Esophagus muscularis mucosa (tissue), 4 donors: ENCODE data around the gene UBE3D. TPM values are rescaled to one million over a fixed set of nuclear protein-coding genes. Genes with fewer than 3 reads are reported as not detected.

Experiments
- DNase-seq: peaks from one replicate; pipeline ENCODE4 v3.0.0-alpha.2; 2017; ENCODE audit errors: extremely low spot score
- H3K27ac ChIP-seq, 4 donors: fragments of 200-600 bp; sonication (generic); replicated peaks in 1 of 4; 1 replicate in 3 of 4; 2 replicates in 1 of 4; pipeline ENCODE4 v1.5.1; 2016 to 2019; ENCODE audit warnings: mild to moderate bottlenecking in 1 of 4
- H3K27me3 ChIP-seq, 4 donors: fragments of 200-600 bp; sonication (generic); one replicate each; pipeline versions ENCODE4 v1.5.1 to v1.6.0; 2016 to 2019
- H3K36me3 ChIP-seq, 4 donors: fragments of 200-600 bp; sonication (generic); one replicate each; pipeline ENCODE4 v1.5.1; 2016 to 2019
- H3K4me1 ChIP-seq, 4 donors: fragments of 200-600 bp; sonication (generic); one replicate each; pipeline ENCODE4 v1.5.1; 2016 to 2019
- H3K4me3 ChIP-seq, 4 donors: fragments of 200-600 bp; sonication (generic); 1 replicate in 2 of 4; 2 replicates in 2 of 4; pipeline ENCODE4 v1.5.1; 2016 to 2019; ENCODE audit warnings: mild to moderate bottlenecking in 4 of 4, moderate library complexity in 1 of 4
- H3K9me3 ChIP-seq, 4 donors: fragments of 200-600 bp; sonication (generic); 1 replicate in 3 of 4; 2 replicates in 1 of 4; pipeline ENCODE4 v1.5.1; 2016 to 2019
- EP300 ChIP-seq: sonication (generic); formaldehyde crosslinking; IDR thresholded peaks from one replicate; pipeline ENCODE4 v1.6.1; 2017; ENCODE audit warnings: antibody characterized with exemption
- POLR2A ChIP-seq: fragments of 450-650 bp; IDR thresholded peaks from one replicate; pipeline ENCODE4 v1.6.1; 2017; ENCODE audit warnings: antibody characterized with exemption, moderate library complexity, mild to moderate bottlenecking, low read depth
- POLR2AphosphoS5 ChIP-seq, 2 donors: sonication (generic); formaldehyde crosslinking; IDR thresholded peaks; one replicate each; pipeline ENCODE4 v1.6.1; 2017; ENCODE audit warnings: antibody characterized with exemption in 2 of 2
- WGBS: methylation state at CpG from one replicate; pipeline ENCODE4 v1.1.5; 2018; 5-methylcytosine and 5-hydroxymethylcytosine counted together
- intact Hi-C: fragments of 100-400 bp; cut with DNase I; formaldehyde crosslinking; loops from one replicate; pipeline ENCODE4 v1.15.1; 2023
- total RNA-seq, 4 donors: library from RNA; depleted of rRNA; stranded (reverse); fragments of >200 nt; gene quantifications; one replicate each; pipeline versions ENCODE4 v1.1.0 to v1.2.1, GENCODE V29; 2016
- TF ChIP-seq, protein P1 (sequence below), 3 experiments: fragments of 200-600 bp in 2 of 3; fragments of 450-650 bp in 1 of 3; sonication (generic) in 2 of 3; IDR thresholded peaks; one replicate each; pipeline ENCODE4 v1.5.1; 2017 to 2019; ENCODE audit warnings: antibody characterized with exemption in 3 of 3, mild to moderate bottlenecking in 2 of 3, moderate library complexity in 1 of 3

Gene UBE3D
- total RNA-seq, 4 donors from 2014 or later: 5.3 to 10.0 (median 6.4) TPM

GRCh38 chr6:83098589-83098988 lies 32.9 kb upstream of the UBE3D start:
- no peaks in the 10 kb centered on the region for H3K27me3 ChIP-seq
- H3K36me3 ChIP-seq: peaks cover 0 to 34% (median 10%) of the 10 kb centered on the region in 4 donors
- WGBS: 94% methylated on average over 3 of the region's 3 CpGs
- peaks cover 0 to 6% (median 0%) of the 10 kb centered on the region in 4 donors for H3K4me1 ChIP-seq
- H3K27ac ChIP-seq: no peak overlapping the region
- H3K9me3 ChIP-seq: no peaks in the 10 kb centered on the region
- TF ChIP-seq, protein P1, sequence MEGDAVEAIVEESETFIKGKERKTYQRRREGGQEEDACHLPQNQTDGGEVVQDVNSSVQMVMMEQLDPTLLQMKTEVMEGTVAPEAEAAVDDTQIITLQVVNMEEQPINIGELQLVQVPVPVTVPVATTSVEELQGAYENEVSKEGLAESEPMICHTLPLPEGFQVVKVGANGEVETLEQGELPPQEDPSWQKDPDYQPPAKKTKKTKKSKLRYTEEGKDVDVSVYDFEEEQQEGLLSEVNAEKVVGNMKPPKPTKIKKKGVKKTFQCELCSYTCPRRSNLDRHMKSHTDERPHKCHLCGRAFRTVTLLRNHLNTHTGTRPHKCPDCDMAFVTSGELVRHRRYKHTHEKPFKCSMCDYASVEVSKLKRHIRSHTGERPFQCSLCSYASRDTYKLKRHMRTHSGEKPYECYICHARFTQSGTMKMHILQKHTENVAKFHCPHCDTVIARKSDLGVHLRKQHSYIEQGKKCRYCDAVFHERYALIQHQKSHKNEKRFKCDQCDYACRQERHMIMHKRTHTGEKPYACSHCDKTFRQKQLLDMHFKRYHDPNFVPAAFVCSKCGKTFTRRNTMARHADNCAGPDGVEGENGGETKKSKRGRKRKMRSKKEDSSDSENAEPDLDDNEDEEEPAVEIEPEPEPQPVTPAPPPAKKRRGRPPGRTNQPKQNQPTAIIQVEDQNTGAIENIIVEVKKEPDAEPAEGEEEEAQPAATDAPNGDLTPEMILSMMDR (IDR thresholded peaks at IDR 0.05): no peak
- TF ChIP-seq EP300 (no peak), POLR2A (no peak), POLR2AphosphoS5 (IDR thresholded peaks at IDR 0.05) (no peak)
- no peak overlapping the region for H3K4me3 ChIP-seq
- intact Hi-C loops: no loop called here
- DNase-seq: no peak

GRCh38 chr6:83097675-83098074 lies 32.0 kb upstream of the UBE3D start:
- H3K27ac ChIP-seq: no peak overlapping the region
- WGBS: 84% methylated on average over 1 of the region's 1 CpG
- DNase-seq: no peak
- H3K27me3 ChIP-seq: no peaks in the 10 kb centered on the region
- TF ChIP-seq POLR2A (no peak), EP300 (no peak), POLR2AphosphoS5 (IDR thresholded peaks at IDR 0.05) (no peak)
- TF ChIP-seq, protein P1 (IDR thresholded peaks at IDR 0.05): no peak
- no peak overlapping the region for H3K4me3 ChIP-seq
- no peaks in the 10 kb centered on the region for H3K9me3 ChIP-seq
- H3K4me1 ChIP-seq: peaks cover 0 to 10% (median 4%) of the 10 kb centered on the region in 4 donors
- peaks cover 0 to 26% (median 7%) of the 10 kb centered on the region in 4 donors for H3K36me3 ChIP-seq
- intact Hi-C loops: no loop called here

- intact Hi-C loops: no loop called here
- WGBS: 94% methylated on average over 2 of the region's 2 CpGs
These were observed 31.6 kb upstream of the UBE3D start for GRCh38 chr6:83097204-83097603.

GRCh38 chr6:83096791-83097190 lies 31.1 kb upstream of the UBE3D start:
- intact Hi-C loops: no loop called here

More at GRCh38 chr6:83097204-83097603, 31.6 kb upstream of the UBE3D start:
- H3K9me3 ChIP-seq: no peaks in the 10 kb centered on the region
- H3K4me3 ChIP-seq: no peak overlapping the region
- TF ChIP-seq, protein P1 (IDR thresholded peaks at IDR 0.05): no peak
- TF ChIP-seq EP300 (no peak), POLR2A (no peak), POLR2AphosphoS5 (IDR thresholded peaks at IDR 0.05) (no peak)
- H3K27ac ChIP-seq: no peak overlapping the region
- peaks cover 0 to 21% (median 5%) of the 10 kb centered on the region in 4 donors for H3K36me3 ChIP-seq
- DNase-seq: no peak
- H3K27me3 ChIP-seq: no peaks in the 10 kb centered on the region
- peaks cover 0 to 15% (median 7%) of the 10 kb centered on the region in 4 donors for H3K4me1 ChIP-seq

GRCh38 chr6:83092756-83093399 lies 27.2 kb upstream of the UBE3D start:
- H3K9me3 ChIP-seq: no peaks in the 10 kb centered on the region
- H3K4me1 ChIP-seq: peaks cover 0 to 27% (median 12%) of the 10 kb centered on the region in 4 donors
- DNase-seq: no peak
- H3K4me3 ChIP-seq: no peak overlapping the region
- TF ChIP-seq POLR2AphosphoS5 (IDR thresholded peaks at IDR 0.05) (no peak), POLR2A (no peak), EP300 (no peak)
- TF ChIP-seq, protein P1 (IDR thresholded peaks at IDR 0.05): no peak
- no peaks in the 10 kb centered on the region for H3K27me3 ChIP-seq
- H3K36me3 ChIP-seq: no peaks in the 10 kb centered on the region
- intact Hi-C loops: no loop called here
- WGBS: 63% methylated on average over 3 of the region's 3 CpGs
- H3K27ac ChIP-seq: no peak overlapping the region

More at GRCh38 chr6:83096791-83097190, 31.1 kb upstream of the UBE3D start:
- Histone ChIP-seq H3K36me3 (peaks cover 0 to 18% (median 3%) of the 10 kb centered on the region in 4 donors), H3K9me3 (no peaks in the 10 kb centered on the region), H3K27ac (no peak overlapping the region), H3K27me3 (no peaks in the 10 kb centered on the region), H3K4me1 (peaks cover 0 to 18% (median 8%) of the 10 kb centered on the region in 4 donors), H3K4me3 (no peak overlapping the region)
- TF ChIP-seq EP300: no peak
- no peak for DNase-seq
- 96% methylated on average over 2 of the region's 2 CpGs for WGBS
